ENCODE results near the gene OTUD5. TPM values are rescaled to one million over a fixed set of nuclear protein-coding genes. Genes with fewer than 3 reads are reported as not detected.
"Not testable (repeated sequence)": the region's sequence is repeated elsewhere in the genome, so short reads cannot be mapped to it uniquely, and the experiment has no call there.

The OTUD5 gene
- total RNA-seq, 1 donor from 2014 or later: 48.8 TPM

- H3K36me3 Mint-ChIP-seq (ENCODE audit: low read depth, unreplicated experiment): peaks cover 40% of the 10 kb centered on the region
- H3K27ac Mint-ChIP-seq (ENCODE audit: unreplicated experiment): no peak overlapping the region
- no peaks in the 10 kb centered on the region for H3K9me3 Mint-ChIP-seq (ENCODE audit: unreplicated experiment)
- no peak for DNase-seq (ENCODE audit: low spot score)
- H3K27me3 Mint-ChIP-seq (ENCODE audit: unreplicated experiment): no peaks in the 10 kb centered on the region
- no peak for TF ChIP-seq CTCF (IDR thresholded peaks at IDR 0.05; ENCODE audit: unreplicated experiment)
- H3K4me3 Mint-ChIP-seq (ENCODE audit: unreplicated experiment): no peak overlapping the region
- no peaks in the 10 kb centered on the region for H3K4me1 Mint-ChIP-seq (ENCODE audit: unreplicated experiment)
Measured at GRCh38 chrX:48981178-48981577, 23.8 kb upstream of the OTUD5 start.

GRCh38 chrX:48980341-48980740, 22.9 kb upstream of the OTUD5 start:
- not testable (repeated sequence) for H3K9me3 Mint-ChIP-seq (ENCODE audit: unreplicated experiment); DNase-seq (ENCODE audit: low spot score)

GRCh38 chrX:48978226-48978625, 20.8 kb upstream of the OTUD5 start:
- no peak overlapping the region for H3K27ac Mint-ChIP-seq (ENCODE audit: unreplicated experiment)
- peaks cover 2% of the 10 kb centered on the region for H3K27me3 Mint-ChIP-seq (ENCODE audit: unreplicated experiment)
- TF ChIP-seq CTCF (IDR thresholded peaks at IDR 0.05; ENCODE audit: unreplicated experiment): no peak
- peaks cover 37% of the 10 kb centered on the region for H3K36me3 Mint-ChIP-seq (ENCODE audit: low read depth, unreplicated experiment)
- no peak overlapping the region for H3K4me3 Mint-ChIP-seq (ENCODE audit: unreplicated experiment)
- no peaks in the 10 kb centered on the region for H3K9me3 Mint-ChIP-seq (ENCODE audit: unreplicated experiment)
- DNase-seq (ENCODE audit: low spot score): no peak
- peaks cover 2% of the 10 kb centered on the region for H3K4me1 Mint-ChIP-seq (ENCODE audit: unreplicated experiment)

More at GRCh38 chrX:48980341-48980740, 22.9 kb upstream of the OTUD5 start:
- peaks cover 39% of the 10 kb centered on the region for H3K36me3 Mint-ChIP-seq (ENCODE audit: low read depth, unreplicated experiment)
- not testable (repeated sequence) for H3K4me1 Mint-ChIP-seq (ENCODE audit: unreplicated experiment); H3K4me3 Mint-ChIP-seq (ENCODE audit: unreplicated experiment); H3K27me3 Mint-ChIP-seq (ENCODE audit: unreplicated experiment); H3K27ac Mint-ChIP-seq (ENCODE audit: unreplicated experiment)

- H3K27me3 Mint-ChIP-seq (ENCODE audit: unreplicated experiment): peaks cover 8% of the 10 kb centered on the region
- DNase-seq (ENCODE audit: low spot score): no peak
- H3K27ac Mint-ChIP-seq (ENCODE audit: unreplicated experiment): no peak overlapping the region
- no peak for TF ChIP-seq CTCF (IDR thresholded peaks at IDR 0.05; ENCODE audit: unreplicated experiment)
- H3K36me3 Mint-ChIP-seq (ENCODE audit: low read depth, unreplicated experiment): peaks cover 37% of the 10 kb centered on the region
- no peaks in the 10 kb centered on the region for H3K9me3 Mint-ChIP-seq (ENCODE audit: unreplicated experiment)
- no peak overlapping the region for H3K4me3 Mint-ChIP-seq (ENCODE audit: unreplicated experiment)
- peaks cover 5% of the 10 kb centered on the region for H3K4me1 Mint-ChIP-seq (ENCODE audit: unreplicated experiment)
Measured at GRCh38 chrX:48976086-48976485, 18.7 kb upstream of the OTUD5 start.

GRCh38 chrX:48975541-48975940, 18.1 kb upstream of the OTUD5 start:
- DNase-seq (ENCODE audit: low spot score): no peak
- Mint-ChIP-seq H3K4me1 (ENCODE audit: unreplicated experiment) (peaks cover 5% of the 10 kb centered on the region), H3K9me3 (ENCODE audit: unreplicated experiment) (no peaks in the 10 kb centered on the region), H3K27me3 (ENCODE audit: unreplicated experiment) (peaks cover 8% of the 10 kb centered on the region), H3K36me3 (ENCODE audit: low read depth, unreplicated experiment) (peaks cover 33% of the 10 kb centered on the region), H3K27ac (ENCODE audit: unreplicated experiment) (peak overlapping the region; percentile 28), H3K4me3 (ENCODE audit: unreplicated experiment) (peak overlapping the region; percentile 13)
- TF ChIP-seq CTCF (IDR thresholded peaks at IDR 0.05; ENCODE audit: unreplicated experiment): no peak

Data from endothelial cell (in vitro differentiated cells).